CD4-positive, alpha-beta T cell treated with Interleukin-17A for 4 hours (primary cell): ENCODE results near the gene GSTT4.
A peak's percentile ranks its signal among the peaks of the same experiment; 100 is the strongest.
"Not testable (repeated sequence)": the region's sequence is repeated elsewhere in the genome, so short reads cannot be mapped to it uniquely, and the experiment has no call there.

Source experiments
- DNase-seq: peaks from one replicate; pipeline ENCODE4 v3.0.0-alpha.2; 2020; ENCODE audit warnings: mixed read lengths

The GSTT4 gene

DNA sequence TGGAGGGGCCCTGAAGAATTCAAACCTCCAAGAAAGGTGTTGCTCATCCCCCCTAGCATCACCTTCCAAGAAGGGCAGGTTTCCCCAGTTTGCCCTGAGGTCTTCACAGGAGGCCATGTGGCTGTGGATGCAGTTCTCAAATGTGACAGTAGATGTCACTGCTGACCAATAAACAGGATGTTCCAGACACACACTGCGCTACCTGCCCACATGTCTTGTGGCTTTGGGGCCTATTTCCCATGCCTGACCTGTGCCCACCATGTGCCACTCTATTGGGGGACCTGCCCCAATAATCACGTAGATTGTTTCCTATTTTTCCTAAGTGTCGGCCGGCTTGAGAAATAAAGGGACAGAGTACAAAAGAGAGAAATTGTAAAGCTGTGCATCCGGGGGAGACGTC lies 20.8 kb downstream of the GSTT4 start:
- peak; percentile 70 for DNase-seq

- not testable (repeated sequence) for DNase-seq
These were observed 24.7 kb downstream of the GSTT4 start for GRCh38 chr22:23980567-23980966.

DNA sequence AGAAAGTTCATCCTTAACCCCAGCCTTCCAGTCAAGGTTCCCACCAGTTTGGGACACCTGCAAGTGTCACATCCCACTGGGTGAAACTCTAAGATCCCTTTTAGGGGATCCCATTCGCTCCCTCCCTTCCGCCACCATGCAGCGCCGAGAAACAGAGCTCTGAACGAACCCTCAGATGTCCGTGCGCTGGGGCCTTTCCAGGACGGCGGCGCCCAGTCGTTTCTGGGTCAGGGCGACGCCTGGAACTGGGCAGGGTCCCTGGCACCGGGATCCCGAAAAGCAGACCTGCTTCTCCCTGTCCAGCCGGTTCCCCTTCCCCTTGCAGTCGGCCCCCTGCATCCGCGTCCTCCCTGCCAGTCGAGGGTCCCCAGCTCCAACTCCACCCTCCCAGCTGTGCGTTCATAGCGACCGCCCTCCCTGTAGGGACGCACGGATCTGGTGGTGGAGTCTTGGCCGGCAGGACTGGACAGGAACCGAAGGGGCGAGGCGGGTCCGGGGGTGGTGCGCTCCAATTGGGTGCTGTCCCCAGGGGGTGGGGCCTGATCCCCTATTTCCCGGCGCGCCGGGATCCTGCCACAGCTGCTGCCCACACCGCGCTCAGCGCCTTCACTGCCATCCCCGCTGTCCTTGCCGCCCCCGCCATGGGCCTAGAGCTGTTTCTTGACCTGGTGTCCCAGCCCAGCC lies 25.6 kb downstream of the GSTT4 start, which contains the start of gene GSTT2:
TSS of gene GSTT2 (plus strand) at position 578 of the 684 bp plus-strand sequence.
- DNase-seq = not testable (repeated sequence)

DNA sequence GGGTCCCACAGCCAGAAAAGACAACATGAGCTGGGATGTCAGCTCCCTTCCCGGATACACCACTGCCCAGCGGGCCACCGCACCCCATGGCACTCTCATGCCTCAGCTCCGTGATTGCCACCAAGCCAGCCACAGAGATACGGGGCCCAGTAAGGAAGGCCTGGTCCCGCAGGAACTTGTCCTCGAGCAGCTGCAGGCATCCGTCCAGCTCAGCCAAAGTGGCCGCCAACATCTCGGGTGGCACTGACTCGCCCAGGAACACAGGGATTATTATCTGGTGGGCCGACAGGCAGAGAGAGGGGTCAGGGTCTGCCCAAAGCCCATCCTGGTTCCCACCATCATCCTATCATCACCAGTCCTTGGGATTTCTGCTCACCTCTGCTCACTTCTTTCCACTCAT lies 27.9 kb downstream of the GSTT4 start:
- not testable (repeated sequence) for DNase-seq

DNA sequence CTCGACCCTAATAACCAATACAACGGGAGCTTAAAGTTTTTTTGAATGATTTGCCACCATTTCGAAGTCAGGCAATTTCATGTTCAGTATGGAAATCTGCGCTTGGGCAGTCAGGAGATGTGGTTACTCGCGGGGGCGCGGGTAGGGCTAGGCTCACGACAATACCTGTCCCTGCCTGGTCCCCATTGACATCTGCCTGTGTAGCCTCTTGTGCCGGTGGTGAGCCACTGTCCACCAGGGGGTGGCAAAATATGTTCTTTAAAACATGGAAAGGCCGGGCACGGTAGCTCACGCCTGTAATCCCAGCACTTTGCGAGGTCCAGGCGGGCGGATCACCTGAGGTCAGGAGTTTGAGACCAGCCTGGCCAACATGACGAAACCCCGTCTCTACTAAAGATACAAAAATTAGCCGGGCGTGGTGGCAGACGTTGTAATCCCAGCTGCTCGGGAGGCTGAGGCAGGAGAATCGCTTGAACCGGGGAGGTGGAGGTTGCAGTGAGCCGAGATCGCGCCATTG lies 30.4 kb downstream of the GSTT4 start:
- not testable (repeated sequence) for DNase-seq

DNA sequence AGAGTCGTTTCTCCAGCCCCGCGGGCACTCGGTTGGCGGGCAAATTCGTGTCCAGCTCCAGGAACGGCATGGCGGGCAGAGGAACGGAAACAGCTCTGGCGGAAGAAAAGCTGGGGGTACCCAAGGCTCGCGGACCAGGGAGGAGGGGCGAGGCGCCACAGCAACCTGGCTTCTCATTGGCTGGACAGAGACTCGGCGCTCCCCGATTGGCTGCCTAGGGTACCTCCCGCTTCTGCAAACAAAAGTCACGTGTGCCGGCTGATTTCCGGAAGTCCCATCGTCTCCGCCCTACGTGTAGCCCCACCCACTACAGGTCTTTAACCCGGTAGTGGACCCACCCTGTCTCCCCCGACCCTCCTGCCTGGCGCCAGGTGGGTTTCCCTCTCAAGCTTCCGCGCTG lies 30.9 kb downstream of the GSTT4 start, which contains the start of gene DDT:
TSS of gene DDT (minus strand) at position 97 of the 400 bp plus-strand sequence. CDS start at position 70, 27 bp downstream.
- DNase-seq = not testable (repeated sequence)

DNA sequence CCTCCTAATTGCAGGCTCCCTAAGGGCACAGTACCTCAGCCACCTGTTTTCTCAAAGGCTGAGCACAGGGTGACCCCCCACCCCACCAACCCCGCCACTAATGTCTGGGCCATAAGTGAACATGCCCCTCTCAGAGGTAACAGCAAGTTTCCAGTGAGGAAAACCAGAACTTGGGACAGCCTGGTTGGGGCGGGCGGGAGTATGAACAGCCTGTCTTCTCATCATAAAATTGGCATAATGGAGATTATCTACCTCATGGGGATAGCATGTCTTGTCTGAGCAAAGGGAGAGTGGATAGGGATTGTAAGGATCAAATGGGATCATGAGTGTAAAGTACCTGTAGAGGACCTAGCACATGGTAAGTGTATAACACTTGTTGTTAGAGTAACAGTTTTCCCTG lies 33.3 kb downstream of the GSTT4 start:
- DNase-seq = not testable (repeated sequence)

GRCh38 chr22:23970816-23971486 lies 34.3 kb downstream of the GSTT4 start:
- DNase-seq = no peak

- DNase-seq = no peak
These were observed 35.0 kb downstream of the GSTT4 start for GRCh38 chr22:23970201-23970641.

DNA sequence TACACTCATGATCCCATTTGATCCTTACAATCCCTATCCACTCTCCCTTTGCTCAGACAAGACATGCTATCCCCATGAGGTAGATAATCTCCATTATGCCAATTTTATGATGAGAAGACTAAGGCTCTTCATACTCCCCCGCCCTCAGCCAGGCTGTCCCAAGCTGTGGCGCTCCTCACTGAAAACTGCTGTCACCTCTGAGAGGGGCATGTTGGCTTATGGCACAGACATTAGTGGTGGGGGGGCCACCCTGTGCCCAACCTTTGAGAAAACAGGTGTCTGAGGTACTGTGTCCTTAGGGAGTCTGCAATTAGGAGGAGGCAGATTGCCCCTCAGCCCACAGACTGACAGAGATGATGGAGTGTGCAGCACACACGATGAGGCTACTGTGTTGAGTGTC lies 36.2 kb downstream of the GSTT4 start:
- DNase-seq = no peak

DNA sequence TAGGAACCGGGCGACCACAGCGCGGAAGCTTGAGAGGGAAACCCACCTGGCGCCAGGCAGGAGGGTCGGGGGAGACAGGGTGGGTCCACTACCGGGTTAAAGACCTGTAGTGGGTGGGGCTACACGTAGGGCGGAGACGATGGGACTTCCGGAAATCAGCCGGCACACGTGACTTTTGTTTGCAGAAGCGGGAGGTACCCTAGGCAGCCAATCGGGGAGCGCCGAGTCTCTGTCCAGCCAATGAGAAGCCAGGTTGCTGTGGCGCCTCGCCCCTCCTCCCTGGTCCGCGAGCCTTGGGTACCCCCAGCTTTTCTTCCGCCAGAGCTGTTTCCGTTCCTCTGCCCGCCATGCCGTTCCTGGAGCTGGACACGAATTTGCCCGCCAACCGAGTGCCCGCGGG lies 38.7 kb downstream of the GSTT4 start, which contains the start of gene DDTL:
TSS of gene DDTL (plus strand) at position 321 of the 400 bp plus-strand sequence. CDS start at position 348, 27 bp downstream.
- not testable (repeated sequence) for DNase-seq

GRCh38 chr22:23966094-23966493 lies 39.2 kb downstream of the GSTT4 start:
- not testable (repeated sequence) for DNase-seq

DNA sequence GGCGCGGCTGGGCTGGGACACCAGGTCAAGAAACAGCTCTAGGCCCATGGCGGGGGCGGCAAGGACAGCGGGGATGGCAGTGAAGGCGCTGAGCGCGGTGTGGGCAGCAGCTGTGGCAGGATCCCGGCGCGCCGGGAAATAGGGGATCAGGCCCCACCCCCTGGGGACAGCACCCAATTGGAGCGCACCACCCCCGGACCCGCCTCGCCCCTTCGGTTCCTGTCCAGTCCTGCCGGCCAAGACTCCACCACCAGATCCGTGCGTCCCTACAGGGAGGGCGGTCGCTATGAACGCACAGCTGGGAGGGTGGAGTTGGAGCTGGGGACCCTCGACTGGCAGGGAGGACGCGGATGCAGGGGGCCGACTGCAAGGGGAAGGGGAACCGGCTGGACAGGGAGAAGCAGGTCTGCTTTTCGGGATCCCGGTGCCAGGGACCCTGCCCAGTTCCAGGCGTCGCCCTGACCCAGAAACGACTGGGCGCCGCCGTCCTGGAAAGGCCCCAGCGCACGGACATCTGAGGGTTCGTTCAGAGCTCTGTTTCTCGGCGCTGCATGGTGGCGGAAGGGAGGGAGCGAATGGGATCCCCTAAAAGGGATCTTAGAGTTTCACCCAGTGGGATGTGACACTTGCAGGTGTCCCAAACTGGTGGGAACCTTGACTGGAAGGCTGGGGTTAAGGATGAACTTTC lies 44.0 kb downstream of the GSTT4 start, which contains the start of gene GSTT2B:
TSS of gene GSTT2B (minus strand) at position 112 of the 688 bp plus-strand sequence. CDS start at position 48, 64 bp downstream.
- not testable (repeated sequence) for DNase-seq

GRCh38 chr22:23956301-23956900 lies 48.9 kb downstream of the GSTT4 start:
- peak; percentile 84 for DNase-seq

GRCh38 chr22:23955886-23956285 lies 49.4 kb downstream of the GSTT4 start:
- not testable (repeated sequence) for DNase-seq

DNA sequence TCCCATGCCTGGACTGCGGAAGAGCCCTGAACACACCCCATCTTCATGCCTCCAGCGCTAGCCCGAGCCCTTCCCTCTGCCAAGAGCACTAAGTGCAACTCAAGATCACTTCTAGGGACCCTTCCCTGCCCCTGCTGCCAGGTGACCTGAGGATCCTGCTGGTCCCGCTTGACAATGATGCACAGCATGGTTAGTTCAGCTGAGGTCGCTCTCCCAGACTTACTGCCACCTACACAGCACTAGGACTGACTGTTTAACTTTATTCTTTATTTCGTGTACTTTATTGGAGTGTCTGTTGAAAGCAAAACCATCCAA lies 50.3 kb downstream of the GSTT4 start:
- DNase-seq = not testable (repeated sequence)

GRCh38 chr22:23954193-23954990 lies 50.9 kb downstream of the GSTT4 start:
- DNase-seq = not testable (repeated sequence)

DNA sequence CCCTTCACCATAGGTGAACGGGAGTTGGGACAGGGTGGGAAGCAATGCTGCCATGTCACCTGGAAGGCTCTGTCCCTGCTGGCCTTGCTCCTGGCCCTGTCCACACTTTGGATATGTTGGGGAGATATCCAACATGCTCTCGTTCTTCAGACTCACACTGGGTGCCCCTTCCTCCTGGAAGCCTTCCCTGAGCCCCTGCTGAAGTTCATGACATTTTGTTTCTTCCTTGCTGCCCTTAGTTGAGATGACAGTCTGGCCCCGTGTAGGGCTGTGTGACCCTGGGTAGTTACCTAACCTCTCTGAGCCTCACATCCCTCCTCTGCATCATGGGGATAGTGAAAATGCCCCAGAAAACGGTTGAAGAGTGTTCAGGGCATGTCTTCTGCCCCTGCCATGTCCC lies 51.8 kb downstream of the GSTT4 start:
- not testable (repeated sequence) for DNase-seq

DNA sequence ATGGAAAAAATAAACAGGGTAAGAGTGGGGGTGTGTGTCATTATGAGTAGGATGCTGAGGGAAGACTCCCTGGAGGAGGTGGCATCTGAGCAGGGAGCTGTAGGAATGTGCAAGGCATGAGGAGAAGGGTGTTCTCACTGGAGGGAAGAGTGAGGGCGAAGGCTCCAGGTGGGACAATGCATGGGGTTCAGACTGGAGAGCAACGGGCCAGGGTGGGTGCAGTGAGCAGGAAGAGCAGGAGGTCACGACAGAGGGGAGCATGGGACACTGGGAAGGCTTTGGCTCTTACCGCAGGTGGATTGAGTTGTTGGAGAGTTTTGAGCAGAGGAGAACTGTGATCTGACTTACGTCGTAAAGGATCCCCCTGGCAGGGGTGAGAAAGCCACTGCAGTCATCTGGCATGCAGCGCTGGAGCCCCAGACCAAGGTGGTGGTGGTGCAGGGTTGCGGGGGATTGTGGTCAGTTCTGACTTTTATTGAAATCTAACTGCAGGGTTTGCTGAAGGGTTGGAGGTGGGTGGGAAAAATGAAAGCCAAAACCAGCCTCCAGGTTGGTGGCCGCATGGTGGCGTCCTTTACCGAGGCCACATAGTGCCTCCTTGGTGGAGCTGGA lies 52.4 kb downstream of the GSTT4 start:
- DNase-seq = not testable (repeated sequence)

GRCh38 chr22:23951383-23951782 lies 53.9 kb downstream of the GSTT4 start:
- not testable (repeated sequence) for DNase-seq

DNA sequence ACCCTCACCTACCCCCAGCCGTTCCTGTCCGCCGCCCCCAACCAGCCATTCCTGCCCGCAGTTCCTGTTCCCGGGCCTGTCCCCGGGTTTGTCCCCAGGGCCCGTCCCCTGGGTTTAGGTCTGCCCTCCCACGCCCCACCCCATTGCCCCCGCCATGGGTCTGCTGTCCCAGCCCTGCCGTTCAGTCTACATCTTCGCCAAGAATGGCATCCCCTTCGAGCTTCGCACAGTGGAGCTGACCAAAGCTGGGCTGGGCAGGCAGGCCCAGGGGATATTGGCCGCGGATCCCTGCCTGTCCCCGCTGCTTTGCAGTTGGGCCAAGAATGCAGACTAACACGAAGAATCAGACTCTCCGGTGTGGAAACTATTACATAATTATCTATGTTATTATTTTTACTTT lies 55.5 kb downstream of the GSTT4 start:
- not testable (repeated sequence) for DNase-seq
